Measurements from ENCODE around the gene SULT2B1.

Gene SULT2B1

DNA sequence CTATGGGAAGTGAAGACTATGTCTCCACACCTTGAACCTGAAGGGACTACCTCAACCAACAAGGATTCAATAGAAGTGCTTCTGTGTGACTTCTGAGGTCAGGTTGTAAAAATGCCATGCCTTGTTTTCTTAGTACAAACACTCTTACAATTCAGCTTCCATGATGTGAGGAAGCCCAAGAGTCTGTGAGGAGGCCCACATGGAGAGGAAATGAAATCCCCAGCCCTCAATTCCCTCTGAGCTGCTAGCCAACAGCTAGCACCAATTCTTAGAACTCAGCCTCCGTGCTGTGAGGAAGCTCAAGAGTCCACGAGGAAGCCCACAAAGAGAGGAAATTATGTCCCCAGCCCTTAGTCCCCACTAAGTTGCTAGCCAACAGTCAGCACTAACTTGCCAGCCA, 27.8 kb upstream of the SULT2B1 start:
- H3F3A ChIP-seq (ENCODE audit: insufficient read depth, low read length), result no peaks in the 10 kb centered on the region
- H2AFZ ChIP-seq (ENCODE audit: low read length), result no peak overlapping the region
- H3K4me3 ChIP-seq (ENCODE audit: low read length), result no peak overlapping the region
- no peaks in the 10 kb centered on the region for H3K9me2 ChIP-seq (replicated peaks; ENCODE audit: insufficient read depth, low read length)
- H3K4me2 ChIP-seq (ENCODE audit: low read depth, low read length), result no peak overlapping the region
- TF ChIP-seq EZH2 (optimal IDR thresholded peaks at IDR 0.05; ENCODE audit: low read depth, low read length) (no peak), EZH2phosphoT487 (IDR thresholded peaks at IDR 0.05; ENCODE audit: low read length) (no peak)
- TF ChIP-seq, protein P1, sequence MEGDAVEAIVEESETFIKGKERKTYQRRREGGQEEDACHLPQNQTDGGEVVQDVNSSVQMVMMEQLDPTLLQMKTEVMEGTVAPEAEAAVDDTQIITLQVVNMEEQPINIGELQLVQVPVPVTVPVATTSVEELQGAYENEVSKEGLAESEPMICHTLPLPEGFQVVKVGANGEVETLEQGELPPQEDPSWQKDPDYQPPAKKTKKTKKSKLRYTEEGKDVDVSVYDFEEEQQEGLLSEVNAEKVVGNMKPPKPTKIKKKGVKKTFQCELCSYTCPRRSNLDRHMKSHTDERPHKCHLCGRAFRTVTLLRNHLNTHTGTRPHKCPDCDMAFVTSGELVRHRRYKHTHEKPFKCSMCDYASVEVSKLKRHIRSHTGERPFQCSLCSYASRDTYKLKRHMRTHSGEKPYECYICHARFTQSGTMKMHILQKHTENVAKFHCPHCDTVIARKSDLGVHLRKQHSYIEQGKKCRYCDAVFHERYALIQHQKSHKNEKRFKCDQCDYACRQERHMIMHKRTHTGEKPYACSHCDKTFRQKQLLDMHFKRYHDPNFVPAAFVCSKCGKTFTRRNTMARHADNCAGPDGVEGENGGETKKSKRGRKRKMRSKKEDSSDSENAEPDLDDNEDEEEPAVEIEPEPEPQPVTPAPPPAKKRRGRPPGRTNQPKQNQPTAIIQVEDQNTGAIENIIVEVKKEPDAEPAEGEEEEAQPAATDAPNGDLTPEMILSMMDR (IDR thresholded peaks at IDR 0.05; ENCODE audit: low read length), result no peak
- H3K36me3 ChIP-seq (replicated peaks; ENCODE audit: insufficient read depth, low read length), result no peaks in the 10 kb centered on the region
- no peaks in the 10 kb centered on the region for H3K79me2 ChIP-seq (ENCODE audit: low read length)
- H3K9ac ChIP-seq (ENCODE audit: low read length), result no peak overlapping the region
- peaks cover 92% of the 10 kb centered on the region for H3K27me3 ChIP-seq (replicated peaks; ENCODE audit: insufficient read depth, low read length)
- 0 out of 2 replicates have a peak, but pooled peaks cover 4% of the 10 kb centered on the region for H3K9me3 ChIP-seq (replicated peaks; ENCODE audit: insufficient read depth, low read length)
- H3K27ac ChIP-seq (ENCODE audit: low read length), result no peak overlapping the region
- no peaks in the 10 kb centered on the region for H4K20me1 ChIP-seq (ENCODE audit: insufficient read depth, low read length)
- H3K4me1 ChIP-seq (ENCODE audit: low read length), result no peaks in the 10 kb centered on the region
- no peak for DNase-seq

DNA sequence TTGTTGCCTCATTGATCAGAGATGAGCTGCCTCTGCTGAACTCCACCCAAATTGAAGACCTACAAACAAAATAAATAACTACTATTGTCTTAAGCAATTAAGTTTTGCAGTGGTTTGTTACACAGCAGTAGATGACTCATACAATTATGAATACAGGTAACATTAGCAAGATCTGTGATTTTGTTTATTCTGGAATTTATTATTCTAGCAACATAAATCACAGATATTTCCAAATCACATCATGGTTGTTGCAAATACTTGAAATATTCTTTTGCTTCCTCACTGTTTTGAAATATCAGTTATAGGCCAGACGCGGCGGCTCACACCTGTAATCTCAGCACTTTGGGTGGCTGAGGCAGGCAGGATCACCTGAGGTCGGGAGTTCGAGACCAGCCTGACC, 27.2 kb upstream of the SULT2B1 start:
- Histone ChIP-seq H4K20me1 (ENCODE audit: insufficient read depth, low read length) (no peaks in the 10 kb centered on the region), H3K36me3 (replicated peaks; ENCODE audit: insufficient read depth, low read length) (no peaks in the 10 kb centered on the region), H3K9me2 (replicated peaks; ENCODE audit: insufficient read depth, low read length) (no peaks in the 10 kb centered on the region), H3K79me2 (ENCODE audit: low read length) (no peaks in the 10 kb centered on the region), H3K4me1 (ENCODE audit: low read length) (no peaks in the 10 kb centered on the region), H3K27ac (ENCODE audit: low read length) (no peak overlapping the region), H3K4me2 (ENCODE audit: low read depth, low read length) (no peak overlapping the region), H3K9me3 (replicated peaks; ENCODE audit: insufficient read depth, low read length) (0 out of 2 replicates have a peak, but pooled peaks cover 4% of the 10 kb centered on the region), H3K27me3 (replicated peaks; ENCODE audit: insufficient read depth, low read length) (peaks cover 92% of the 10 kb centered on the region), H3K4me3 (ENCODE audit: low read length) (no peak overlapping the region), H3K9ac (ENCODE audit: low read length) (no peak overlapping the region), H2AFZ (ENCODE audit: low read length) (no peak overlapping the region), H3F3A (ENCODE audit: insufficient read depth, low read length) (no peaks in the 10 kb centered on the region)
- DNase-seq, result no peak
- TF ChIP-seq, protein P1 (IDR thresholded peaks at IDR 0.05; ENCODE audit: low read length), result no peak
- TF ChIP-seq EZH2phosphoT487 (IDR thresholded peaks at IDR 0.05; ENCODE audit: low read length) (no peak), EZH2 (optimal IDR thresholded peaks at IDR 0.05; ENCODE audit: low read depth, low read length) (no peak)

DNA sequence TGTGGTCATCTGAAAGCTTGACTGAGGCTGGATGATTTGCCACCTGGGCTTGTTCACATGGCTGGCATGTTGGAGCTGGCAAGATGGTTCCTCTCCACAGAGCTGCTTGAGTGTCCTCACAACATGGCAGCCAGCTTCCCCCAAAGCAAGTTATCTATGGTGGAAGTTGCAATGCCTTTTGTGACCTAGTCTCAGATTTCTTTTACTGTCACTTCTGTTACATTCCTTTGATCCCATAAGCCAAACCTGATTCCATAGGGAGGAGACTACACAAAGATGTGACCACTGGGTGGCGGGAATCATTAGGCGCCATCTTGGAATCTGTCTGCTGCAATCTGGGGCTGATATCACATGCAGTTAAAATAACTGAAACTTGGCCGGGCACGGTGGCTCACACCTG, 22.8 kb upstream of the SULT2B1 start:
- Histone ChIP-seq H3F3A (ENCODE audit: insufficient read depth, low read length) (no peaks in the 10 kb centered on the region), H3K9me2 (replicated peaks; ENCODE audit: insufficient read depth, low read length) (no peaks in the 10 kb centered on the region), H4K20me1 (ENCODE audit: insufficient read depth, low read length) (no peaks in the 10 kb centered on the region), H3K9ac (ENCODE audit: low read length) (no peak overlapping the region), H3K4me3 (ENCODE audit: low read length) (no peak overlapping the region), H3K36me3 (replicated peaks; ENCODE audit: insufficient read depth, low read length) (no peaks in the 10 kb centered on the region), H3K4me2 (ENCODE audit: low read depth, low read length) (no peak overlapping the region), H2AFZ (ENCODE audit: low read length) (no peak overlapping the region), H3K27ac (ENCODE audit: low read length) (no peak overlapping the region), H3K9me3 (replicated peaks; ENCODE audit: insufficient read depth, low read length) (0 out of 2 replicates have a peak, but pooled peaks cover 4% of the 10 kb centered on the region), H3K27me3 (replicated peaks; ENCODE audit: insufficient read depth, low read length) (peaks cover 95% of the 10 kb centered on the region), H3K79me2 (ENCODE audit: low read length) (no peaks in the 10 kb centered on the region), H3K4me1 (ENCODE audit: low read length) (no peaks in the 10 kb centered on the region)
- no peak for DNase-seq
- TF ChIP-seq, protein P1 (IDR thresholded peaks at IDR 0.05; ENCODE audit: low read length), result no peak
- no peak for TF ChIP-seq EZH2phosphoT487 (IDR thresholded peaks at IDR 0.05; ENCODE audit: low read length)
- TF ChIP-seq EZH2 (optimal IDR thresholded peaks at IDR 0.05; ENCODE audit: low read depth, low read length), result no peak
